Hepatocyte (in vitro differentiated cells): ENCODE measurements around the gene CTNNA3.

Source experiments
- EZH2 ChIP-seq: fragments of 200-600 bp; sonication (generic); IDR thresholded peaks from 2 replicates; pipeline ENCODE4 v1.6.1; 2016; ENCODE audit warnings: antibody characterized with exemption, mild to moderate bottlenecking, borderline replicate concordance
- EZH2phosphoT487 ChIP-seq: fragments of 200-600 bp; sonication (generic); IDR thresholded peaks from one replicate; pipeline ENCODE4 v1.6.1; 2018; ENCODE audit warnings: antibody characterized with exemption, mild to moderate bottlenecking, low read depth, moderate library complexity; ENCODE audit not compliant: unreplicated experiment, severe bottlenecking
- TF ChIP-seq, protein P1 (sequence below): fragments of 200-600 bp; sonication (generic); IDR thresholded peaks from 2 replicates; pipeline ENCODE4 v1.5.1; 2016; ENCODE audit warnings: antibody characterized with exemption, mild to moderate bottlenecking; ENCODE audit not compliant: poor library complexity

DNA sequence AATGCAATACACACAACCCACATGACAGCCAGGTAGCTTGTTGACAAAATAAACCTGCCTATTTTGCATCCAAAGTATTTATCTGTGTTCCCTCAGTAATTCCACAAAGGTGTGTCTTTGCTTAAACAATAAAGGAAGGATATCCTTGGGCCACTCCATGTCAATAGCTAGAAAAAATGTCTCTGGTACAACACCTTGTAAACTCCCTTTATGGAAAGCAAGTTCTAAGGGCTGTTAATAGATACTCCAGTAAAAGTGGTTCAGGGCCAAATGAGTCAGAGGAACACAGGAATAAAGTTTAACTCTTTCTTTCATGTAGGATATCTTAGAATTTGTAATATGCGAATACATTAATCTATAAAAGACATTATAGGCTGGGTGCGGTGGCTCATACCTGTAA, 867.0 kb downstream of the CTNNA3 start:
- TF ChIP-seq, protein P1, sequence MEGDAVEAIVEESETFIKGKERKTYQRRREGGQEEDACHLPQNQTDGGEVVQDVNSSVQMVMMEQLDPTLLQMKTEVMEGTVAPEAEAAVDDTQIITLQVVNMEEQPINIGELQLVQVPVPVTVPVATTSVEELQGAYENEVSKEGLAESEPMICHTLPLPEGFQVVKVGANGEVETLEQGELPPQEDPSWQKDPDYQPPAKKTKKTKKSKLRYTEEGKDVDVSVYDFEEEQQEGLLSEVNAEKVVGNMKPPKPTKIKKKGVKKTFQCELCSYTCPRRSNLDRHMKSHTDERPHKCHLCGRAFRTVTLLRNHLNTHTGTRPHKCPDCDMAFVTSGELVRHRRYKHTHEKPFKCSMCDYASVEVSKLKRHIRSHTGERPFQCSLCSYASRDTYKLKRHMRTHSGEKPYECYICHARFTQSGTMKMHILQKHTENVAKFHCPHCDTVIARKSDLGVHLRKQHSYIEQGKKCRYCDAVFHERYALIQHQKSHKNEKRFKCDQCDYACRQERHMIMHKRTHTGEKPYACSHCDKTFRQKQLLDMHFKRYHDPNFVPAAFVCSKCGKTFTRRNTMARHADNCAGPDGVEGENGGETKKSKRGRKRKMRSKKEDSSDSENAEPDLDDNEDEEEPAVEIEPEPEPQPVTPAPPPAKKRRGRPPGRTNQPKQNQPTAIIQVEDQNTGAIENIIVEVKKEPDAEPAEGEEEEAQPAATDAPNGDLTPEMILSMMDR, result no peak
- TF ChIP-seq EZH2 (no peak), EZH2phosphoT487 (no peak)
